Upper lobe of left lung (tissue), 4 donors: Measurements from ENCODE around the gene G6PC3.

ENCODE experiments used
- EP300 ChIP-seq, 4 donors: sonication (generic); formaldehyde crosslinking; IDR thresholded peaks; one replicate each; pipeline ENCODE4 v1.5.1; 2017; ENCODE audit warnings: antibody characterized with exemption in 4 of 4, control low read depth in 2 of 4
- POLR2AphosphoS5 ChIP-seq, 2 donors: sonication (generic); formaldehyde crosslinking; IDR thresholded peaks; one replicate each; pipeline ENCODE4 v1.5.1; 2017; ENCODE audit warnings: antibody characterized with exemption in 2 of 2
- TF ChIP-seq, protein P1 (sequence below), 6 experiments: fragments of 450-650 bp in 4 of 6; fragments of 200-600 bp in 2 of 6; sonication (generic) in 2 of 6; IDR thresholded peaks; one replicate each; pipeline ENCODE4 v1.5.1; 2016 to 2019; ENCODE audit warnings: antibody characterized with exemption in 6 of 6

DNA sequence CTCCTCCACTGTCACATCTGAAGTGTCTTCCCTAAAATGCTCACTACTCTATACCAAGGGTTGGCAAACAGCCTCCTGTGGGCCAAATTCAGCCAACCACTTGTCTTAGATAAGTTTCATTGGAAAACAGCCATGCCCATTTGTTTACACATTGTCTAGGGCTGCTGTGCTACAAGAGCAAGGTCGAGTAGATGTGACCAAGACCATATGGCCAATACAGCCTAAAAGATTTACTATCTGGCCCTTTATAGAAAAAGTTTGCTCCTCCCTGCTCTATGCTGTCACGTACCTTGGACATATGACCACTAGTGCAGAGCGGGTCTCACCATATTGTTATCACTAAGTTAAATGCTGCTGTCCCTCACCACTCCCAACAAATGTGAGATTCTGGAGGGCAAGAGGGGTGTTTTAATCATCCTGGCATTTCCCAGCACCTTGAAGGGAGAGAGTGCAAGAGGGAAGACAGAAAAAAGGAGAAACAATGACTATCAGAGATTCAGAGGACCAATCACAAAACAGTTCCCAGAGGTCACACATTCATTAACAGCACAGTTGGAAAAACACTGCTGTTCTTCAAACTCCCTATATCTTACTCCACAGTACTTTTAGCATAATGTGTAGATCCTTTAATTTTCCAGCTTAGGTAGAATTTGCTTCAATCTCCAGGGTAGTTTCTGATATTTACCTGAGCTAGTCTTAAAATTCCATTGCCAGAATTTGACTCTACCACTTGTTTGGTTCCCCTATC, 17.2 kb upstream of the G6PC3 start:
- TF ChIP-seq, protein P1, sequence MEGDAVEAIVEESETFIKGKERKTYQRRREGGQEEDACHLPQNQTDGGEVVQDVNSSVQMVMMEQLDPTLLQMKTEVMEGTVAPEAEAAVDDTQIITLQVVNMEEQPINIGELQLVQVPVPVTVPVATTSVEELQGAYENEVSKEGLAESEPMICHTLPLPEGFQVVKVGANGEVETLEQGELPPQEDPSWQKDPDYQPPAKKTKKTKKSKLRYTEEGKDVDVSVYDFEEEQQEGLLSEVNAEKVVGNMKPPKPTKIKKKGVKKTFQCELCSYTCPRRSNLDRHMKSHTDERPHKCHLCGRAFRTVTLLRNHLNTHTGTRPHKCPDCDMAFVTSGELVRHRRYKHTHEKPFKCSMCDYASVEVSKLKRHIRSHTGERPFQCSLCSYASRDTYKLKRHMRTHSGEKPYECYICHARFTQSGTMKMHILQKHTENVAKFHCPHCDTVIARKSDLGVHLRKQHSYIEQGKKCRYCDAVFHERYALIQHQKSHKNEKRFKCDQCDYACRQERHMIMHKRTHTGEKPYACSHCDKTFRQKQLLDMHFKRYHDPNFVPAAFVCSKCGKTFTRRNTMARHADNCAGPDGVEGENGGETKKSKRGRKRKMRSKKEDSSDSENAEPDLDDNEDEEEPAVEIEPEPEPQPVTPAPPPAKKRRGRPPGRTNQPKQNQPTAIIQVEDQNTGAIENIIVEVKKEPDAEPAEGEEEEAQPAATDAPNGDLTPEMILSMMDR (IDR thresholded peaks at IDR 0.05), result no peak
- TF ChIP-seq POLR2AphosphoS5 (IDR thresholded peaks at IDR 0.05), result no peak
- no peak for TF ChIP-seq EP300 (IDR thresholded peaks at IDR 0.05)
